GM12865 (cell line): ENCODE results near the gene CCDC136.

ENCODE experiments used
- DNase-seq: peaks from one replicate; pipeline ENCODE4 v3.0.0; 2010; ENCODE audit warnings: low read depth
- H3K4me3 ChIP-seq: 2 replicates; pipeline ENCODE4 v1.5.1; 2011; ENCODE audit warnings: mild to moderate bottlenecking, low read depth, low read length, control low read depth
- CTCF ChIP-seq: IDR thresholded peaks from 2 replicates; pipeline ENCODE4 v1.5.1; 2011; ENCODE audit warnings: low read length, control low read depth, low read depth, inconsistent platforms; ENCODE audit not compliant: insufficient read depth; ENCODE audit errors: missing control alignments

Gene CCDC136

GRCh38 chr7:128747327-128748079, 44.3 kb upstream of the CCDC136 start:
- no peak for TF ChIP-seq CTCF
- no peak overlapping the region for H3K4me3 ChIP-seq
- DNase-seq: no peak

GRCh38 chr7:128752251-128752650, 39.5 kb upstream of the CCDC136 start:
- TF ChIP-seq CTCF: no peak
- DNase-seq: no peak
- H3K4me3 ChIP-seq: no peak overlapping the region

- no peak for DNase-seq
- H3K4me3 ChIP-seq: no peak overlapping the region
- no peak for TF ChIP-seq CTCF
Observed at GRCh38 chr7:128755075-128755818, 36.5 kb upstream of the CCDC136 start.

GRCh38 chr7:128755819-128756476, 35.8 kb upstream of the CCDC136 start:
- H3K4me3 ChIP-seq: no peak overlapping the region
- no peak for TF ChIP-seq CTCF
- no peak for DNase-seq

- TF ChIP-seq CTCF: no peak
- H3K4me3 ChIP-seq: no peak overlapping the region
- DNase-seq: no peak
Observed at GRCh38 chr7:128757203-128757602, 34.6 kb upstream of the CCDC136 start.

GRCh38 chr7:128758553-128758952, 33.2 kb upstream of the CCDC136 start:
- no peak for DNase-seq
- H3K4me3 ChIP-seq: no peak overlapping the region
- no peak for TF ChIP-seq CTCF
